ENCODE measurements around the gene TCP11. TPM values are rescaled to one million over a fixed set of nuclear protein-coding genes. Genes with fewer than 3 reads are reported as not detected.

The TCP11 gene
- total and polyA plus RNA-seq, 10 donors = not detected

- Histone ChIP-seq H3K4me3 (no peak overlapping the region), H3K36me3 (peaks cover 0 to 69% (median 47%) of the 10 kb centered on the region in 6 donors), H3K27me3 (replicated peaks in 1 of 7) (no peaks in the 10 kb centered on the region), H3K4me1 (peaks cover 0 to 53% (median 12%) of the 10 kb centered on the region in 6 donors), H3K9me3 (no peaks in the 10 kb centered on the region), H3K27ac (no peak overlapping the region)
- 89 to 94% (median 93%) methylated on average over 10 of the region's 10 CpGs for WGBS, 5 donors
- TF ChIP-seq POLR2A (IDR thresholded peaks at IDR 0.05) (no peak), CTCF (IDR thresholded peaks at IDR 0.05 in 8 of 11, conservative IDR thresholded peaks at IDR 0.05 in 3 of 11) (no peak), POLR2AphosphoS5 (IDR thresholded peaks at IDR 0.05) (peak in 1 of 3 donors; percentile 12)
- intact Hi-C loops (cut with DNase I; ENCODE audit: low total_unique reads) = no loop called here
- peak; percentile 47 for DNase-seq
These were observed 50.4 kb downstream of the TCP11 start for GRCh38 chr6:35090734-35091133.

- H3K27ac ChIP-seq = peak overlapping the region in 4 of 8 donors; percentile 44 to 67 (median 56)
- peaks cover 0 to 53% (median 12%) of the 10 kb centered on the region in 6 donors for H3K4me1 ChIP-seq
- no peak for TF ChIP-seq POLR2A (IDR thresholded peaks at IDR 0.05)
- no peak for TF ChIP-seq POLR2AphosphoS5 (IDR thresholded peaks at IDR 0.05)
- TF ChIP-seq CTCF (IDR thresholded peaks at IDR 0.05 in 8 of 11, conservative IDR thresholded peaks at IDR 0.05 in 3 of 11) = no peak
- no peaks in the 10 kb centered on the region for H3K9me3 ChIP-seq
- H3K4me3 ChIP-seq = no peak overlapping the region
- WGBS, 5 donors = 68 to 85% (median 73%) methylated on average over 15 of the region's 15 CpGs
- intact Hi-C loops (cut with DNase I; ENCODE audit: low total_unique reads) = no loop called here
- DNase-seq = no peak
- H3K36me3 ChIP-seq = peaks cover 0 to 77% (median 54%) of the 10 kb centered on the region in 6 donors
- no peaks in the 10 kb centered on the region for H3K27me3 ChIP-seq (replicated peaks in 1 of 7)
These were observed 51.1 kb downstream of the TCP11 start for GRCh38 chr6:35089935-35090505.

- 91 to 93% (median 91%) methylated on average over 19 of the region's 19 CpGs for WGBS, 5 donors
- Histone ChIP-seq H3K9me3 (no peaks in the 10 kb centered on the region), H3K4me3 (no peak overlapping the region), H3K27ac (peak overlapping the region; percentile 4 to 67 (median 43)), H3K4me1 (peaks cover 0 to 53% (median 12%) of the 10 kb centered on the region in 6 donors), H3K36me3 (peaks cover 0 to 83% (median 60%) of the 10 kb centered on the region in 6 donors), H3K27me3 (replicated peaks in 1 of 7) (no peaks in the 10 kb centered on the region)
- TF ChIP-seq POLR2AphosphoS5 (IDR thresholded peaks at IDR 0.05) (peak in 1 of 3 donors; percentile 18), POLR2A (IDR thresholded peaks at IDR 0.05) (no peak)
- intact Hi-C loops (cut with DNase I; ENCODE audit: low total_unique reads) = no loop called here
- DNase-seq = no peak
These were observed 51.8 kb downstream of the TCP11 start for GRCh38 chr6:35089216-35089934.

- WGBS, 5 donors = 73 to 79% (median 76%) methylated on average over 23 to 24 of the region's 24 CpGs
- DNase-seq = peak; percentile 57
- H3K27ac ChIP-seq = peak overlapping the region in 6 of 8 donors; percentile 36 to 67 (median 48)
- H3K27me3 ChIP-seq (replicated peaks in 1 of 7) = no peaks in the 10 kb centered on the region
- H3K9me3 ChIP-seq = no peaks in the 10 kb centered on the region
- H3K4me1 ChIP-seq = peaks cover 0 to 48% (median 12%) of the 10 kb centered on the region in 6 donors
- H3K4me3 ChIP-seq = no peak overlapping the region
- intact Hi-C loops (cut with DNase I; ENCODE audit: low total_unique reads) = no loop called here
- peak; percentile 2 to 71 (median 25) for TF ChIP-seq POLR2AphosphoS5 (IDR thresholded peaks at IDR 0.05)
- TF ChIP-seq POLR2A (IDR thresholded peaks at IDR 0.05) = no peak
- peaks cover 0 to 91% (median 68%) of the 10 kb centered on the region in 6 donors for H3K36me3 ChIP-seq
These were observed 52.6 kb downstream of the TCP11 start for GRCh38 chr6:35088281-35089215.
